Endothelial cell of umbilical vein (primary cell): ENCODE measurements around the gene CDK9. TPM values are rescaled to one million over a fixed set of nuclear protein-coding genes. Genes with fewer than 3 reads are reported as not detected.

ENCODE experiments used
- BruUV-seq: library from RNA; stranded (reverse); fragments of 400-500 nt; replicated peaks from 2 replicates; lab custom pipeline; 2021; lab: Mats Ljungman, UMichigan
- CTCF ChIA-PET: fragments of 300-600, 350-600 bp; sonication (Branson Sonifier 250); formaldehyde crosslinking; loops from one replicate; lab custom pipeline; 2021; ENCODE audit warnings: antibody characterized with exemption, inconsistent platforms; lab: Charles Lee
- POLR2A ChIA-PET: fragments of 300-600, 350-600 bp; sonication (Branson Sonifier 250); formaldehyde crosslinking; loops from one replicate; lab custom pipeline; 2021; ENCODE audit warnings: antibody characterized with exemption, inconsistent platforms; lab: Charles Lee
- DNase-seq: peaks from one replicate; pipeline ENCODE4 v3.0.0-alpha.2; 2011; ENCODE audit warnings: low read depth, low spot score
- FAIRE-seq: peaks from 2 replicates; lab custom pipeline; 2011; peaks lifted over from hg19 to GRCh38; lab: Jason Lieb, UNC
- H2AFZ ChIP-seq: 2 replicates; pipeline ENCODE4 v1.6.0; 2012; ENCODE audit warnings: low read depth, low read length, control low read depth, inconsistent platforms
- H3K27ac ChIP-seq: 2 replicates; pipeline ENCODE4 v1.5.1; 2011; ENCODE audit warnings: low read depth, mild to moderate bottlenecking, control low read depth, low read length, moderate library complexity; ENCODE audit not compliant: insufficient read depth
- H3K27me3 ChIP-seq, 2 experiments: 2 replicates each; pipeline versions ENCODE4 v1.6.0 to v1.6.1; 2011; ENCODE audit warnings: low read length in 2 of 2, mixed read lengths in 1 of 2; ENCODE audit not compliant: control insufficient read depth in 2 of 2, insufficient read depth in 2 of 2
- H3K36me3 ChIP-seq, 2 experiments: 2 replicates in 1 of 2; 3 replicates in 1 of 2; pipeline ENCODE4 v1.5.1; 2011; ENCODE audit warnings: low read length in 2 of 2, mild to moderate bottlenecking in 1 of 2, moderate library complexity in 1 of 2; ENCODE audit not compliant: control insufficient read depth in 2 of 2, insufficient read depth in 2 of 2; ENCODE audit errors: extremely low read depth in 1 of 2
- H3K4me1 ChIP-seq: 3 replicates; pipeline ENCODE4 v1.5.1; 2011; ENCODE audit warnings: mild to moderate bottlenecking, low read length; ENCODE audit not compliant: control insufficient read depth, insufficient read depth; ENCODE audit errors: extremely low read depth
- H3K4me2 ChIP-seq: 2 replicates; pipeline ENCODE4 v1.6.1; 2011; ENCODE audit warnings: low read length, control low read depth, mixed read lengths; ENCODE audit not compliant: insufficient read depth
- H3K4me3 ChIP-seq, 3 experiments: fragments of 200-600 bp in 1 of 3; sonication (generic), shearing (Covaris generic) in 1 of 3; replicated peaks in 1 of 3; 2 replicates each; pipeline ENCODE4 v1.5.1; 2011 to 2016; ENCODE audit warnings: control low read depth in 3 of 3, low read length in 3 of 3, mild to moderate bottlenecking in 2 of 3, inconsistent platforms in 1 of 3, low read depth in 1 of 3, moderate library complexity in 1 of 3; ENCODE audit not compliant: insufficient read depth in 1 of 3
- H3K79me2 ChIP-seq: 2 replicates; pipeline ENCODE4 v1.6.0; 2012; ENCODE audit warnings: low read length, inconsistent platforms; ENCODE audit not compliant: control insufficient read depth, insufficient read depth
- H3K9ac ChIP-seq: replicated peaks from 2 replicates; pipeline ENCODE3; 2011; ENCODE audit warnings: low read length, control low read depth; ENCODE audit not compliant: insufficient read depth; ENCODE audit errors: extremely low read depth
- H3K9me1 ChIP-seq: replicated peaks from 3 replicates; pipeline ENCODE4 v1.6.0; 2011; ENCODE audit warnings: mild to moderate bottlenecking, low read length; ENCODE audit not compliant: control insufficient read depth, insufficient read depth; ENCODE audit errors: extremely low read depth
- H3K9me3 ChIP-seq: replicated peaks from 2 replicates; pipeline ENCODE4 v1.5.1; 2012; ENCODE audit warnings: low read length, inconsistent platforms; ENCODE audit not compliant: control insufficient read depth, insufficient read depth
- H4K20me1 ChIP-seq: replicated peaks from 2 replicates; pipeline ENCODE3; 2011; ENCODE audit warnings: mild to moderate bottlenecking, low read length; ENCODE audit not compliant: control insufficient read depth, insufficient read depth; ENCODE audit errors: extremely low read depth
- FOS ChIP-seq: IDR thresholded peaks from 2 replicates; pipeline ENCODE4 v1.6.1; 2011; ENCODE audit warnings: mild to moderate bottlenecking, low read length, moderate library complexity, borderline replicate concordance; ENCODE audit not compliant: insufficient read depth
- GATA2 ChIP-seq: IDR thresholded peaks from 2 replicates; pipeline ENCODE4 v1.7.0; 2011; ENCODE audit warnings: low read depth, mild to moderate bottlenecking, moderate library complexity, mixed read lengths, low read length; ENCODE audit not compliant: insufficient read length, insufficient read depth
- MYC ChIP-seq: IDR thresholded peaks from one replicate; pipeline ENCODE4 v1.6.1; 2011; ENCODE audit warnings: mild to moderate bottlenecking, low read depth, low read length
- POLR2A ChIP-seq: IDR thresholded peaks from 2 replicates; pipeline ENCODE4 v1.6.1; 2012; ENCODE audit warnings: low read depth, mild to moderate bottlenecking, control low read depth, low read length
- dilution Hi-C: fragments of 300-500 bp; cut with MboI; formaldehyde crosslinking; loops from one replicate; pipeline ENCODE4 v1.15.0; 2019; ENCODE audit warnings: low sequenced_read_pairs; ENCODE audit not compliant: extremely low pct_ligation_motif_present
- intact Hi-C: fragments of 100-400 bp; cut with micrococcal nuclease; formaldehyde crosslinking; loops from one replicate; pipeline ENCODE4 v1.10.0; 2022
- polyA plus RNA-seq, 4 experiments: library from polyadenylated mRNA; depleted of rRNA in 3 of 4; stranded (reverse) in 3 of 4; unstranded in 1 of 4; fragments of >200 nt; gene quantifications; 2 replicates each; pipeline versions ENCODE4 v1.2.1 to v1.2.3, GENCODE V29; 2011 to 2012; ENCODE audit warnings: missing spikeins in 1 of 4
- total RNA-seq: library from RNA; stranded (reverse); gene quantifications from 2 replicates; pipeline ENCODE4 v1.2.3, GENCODE V29; 2021
- TF ChIP-seq, protein P1 (sequence below): IDR thresholded peaks from 2 replicates; pipeline ENCODE4 v1.6.1; 2011; ENCODE audit not compliant: insufficient read depth, insufficient read length
- TF ChIP-seq, protein P2 (sequence below), 2 donors: IDR thresholded peaks; 1 replicate in 1 of 2; 2 replicates in 1 of 2; pipeline ENCODE4 v1.5.1; 2011; ENCODE audit warnings: low read length in 2 of 2, mild to moderate bottlenecking in 2 of 2, moderate library complexity in 2 of 2, control low read depth in 1 of 2, inconsistent platforms in 1 of 2, low read depth in 1 of 2; ENCODE audit not compliant: insufficient read depth in 1 of 2; ENCODE audit errors: extremely low read depth in 1 of 2

The CDK9 gene
- total and polyA plus RNA-seq, 2 donors (not counting 3 experiments of a cell fraction or from before 2014, with no cell fraction given) = 92.2 to 124 TPM

DNA sequence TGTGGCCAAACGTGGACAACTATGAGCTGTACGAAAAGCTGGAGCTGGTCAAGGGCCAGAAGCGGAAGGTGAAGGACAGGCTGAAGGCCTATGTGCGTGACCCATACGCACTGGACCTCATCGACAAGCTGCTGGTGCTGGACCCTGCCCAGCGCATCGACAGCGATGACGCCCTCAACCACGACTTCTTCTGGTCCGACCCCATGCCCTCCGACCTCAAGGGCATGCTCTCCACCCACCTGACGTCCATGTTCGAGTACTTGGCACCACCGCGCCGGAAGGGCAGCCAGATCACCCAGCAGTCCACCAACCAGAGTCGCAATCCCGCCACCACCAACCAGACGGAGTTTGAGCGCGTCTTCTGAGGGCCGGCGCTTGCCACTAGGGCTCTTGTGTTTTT lies 3.3 kb downstream of the CDK9 start:
- DNase-seq (no peak), FAIRE-seq (no peak)
- intact Hi-C loops = loop anchor here (5.0 kb wide), 1 partner anchor 272 kb away; no protein-coding TSS in a partner anchor
- no peaks in the 10 kb centered on the region for H3K9me1 ChIP-seq
- ChIA-PET POLR2A (no interaction called here), CTCF (interaction anchor here (1.6 to 7.2 kb wide), 2 partner anchors 54 to 80 kb away, joined by 5 to 58 read pairs; partner anchors contain the start of gene TOR2A)
- H3K9me3 ChIP-seq = no peaks in the 10 kb centered on the region
- H4K20me1 ChIP-seq = no peaks in the 10 kb centered on the region
- BruUV-seq = no TSS peak
- no peak overlapping the region for H3K4me2 ChIP-seq
- no peak overlapping the region for H3K4me3 ChIP-seq
- no peak overlapping the region for H3K27ac ChIP-seq
- peaks cover 40 to 43% of the 10 kb centered on the region in 2 experiments for H3K36me3 ChIP-seq
- TF ChIP-seq POLR2A (no peak), FOS (no peak), GATA2 (no peak), MYC (no peak)
- TF ChIP-seq, protein P1, sequence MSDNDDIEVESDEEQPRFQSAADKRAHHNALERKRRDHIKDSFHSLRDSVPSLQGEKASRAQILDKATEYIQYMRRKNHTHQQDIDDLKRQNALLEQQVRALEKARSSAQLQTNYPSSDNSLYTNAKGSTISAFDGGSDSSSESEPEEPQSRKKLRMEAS = no peak
- TF ChIP-seq, protein P2, sequence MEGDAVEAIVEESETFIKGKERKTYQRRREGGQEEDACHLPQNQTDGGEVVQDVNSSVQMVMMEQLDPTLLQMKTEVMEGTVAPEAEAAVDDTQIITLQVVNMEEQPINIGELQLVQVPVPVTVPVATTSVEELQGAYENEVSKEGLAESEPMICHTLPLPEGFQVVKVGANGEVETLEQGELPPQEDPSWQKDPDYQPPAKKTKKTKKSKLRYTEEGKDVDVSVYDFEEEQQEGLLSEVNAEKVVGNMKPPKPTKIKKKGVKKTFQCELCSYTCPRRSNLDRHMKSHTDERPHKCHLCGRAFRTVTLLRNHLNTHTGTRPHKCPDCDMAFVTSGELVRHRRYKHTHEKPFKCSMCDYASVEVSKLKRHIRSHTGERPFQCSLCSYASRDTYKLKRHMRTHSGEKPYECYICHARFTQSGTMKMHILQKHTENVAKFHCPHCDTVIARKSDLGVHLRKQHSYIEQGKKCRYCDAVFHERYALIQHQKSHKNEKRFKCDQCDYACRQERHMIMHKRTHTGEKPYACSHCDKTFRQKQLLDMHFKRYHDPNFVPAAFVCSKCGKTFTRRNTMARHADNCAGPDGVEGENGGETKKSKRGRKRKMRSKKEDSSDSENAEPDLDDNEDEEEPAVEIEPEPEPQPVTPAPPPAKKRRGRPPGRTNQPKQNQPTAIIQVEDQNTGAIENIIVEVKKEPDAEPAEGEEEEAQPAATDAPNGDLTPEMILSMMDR (IDR thresholded peaks at IDR 0.05; ENCODE audit: extremely low read depth in 1 of 2, insufficient read depth in 1 of 2, low read depth in 1 of 2, low read length in 2 of 2) = no peak
- peaks cover 21% of the 10 kb centered on the region for H3K4me1 ChIP-seq
- dilution Hi-C loops = no loop called here
- H3K27me3 ChIP-seq = no peaks in the 10 kb centered on the region
- H3K79me2 ChIP-seq = peaks cover 52% of the 10 kb centered on the region
- H3K9ac ChIP-seq = no peak overlapping the region
- H2AFZ ChIP-seq = no peak overlapping the region
